Measurements from ENCODE around the gene SLC9A5.
A peak's percentile ranks its signal among the peaks of the same experiment; 100 is the strongest.

The SLC9A5 gene

DNA sequence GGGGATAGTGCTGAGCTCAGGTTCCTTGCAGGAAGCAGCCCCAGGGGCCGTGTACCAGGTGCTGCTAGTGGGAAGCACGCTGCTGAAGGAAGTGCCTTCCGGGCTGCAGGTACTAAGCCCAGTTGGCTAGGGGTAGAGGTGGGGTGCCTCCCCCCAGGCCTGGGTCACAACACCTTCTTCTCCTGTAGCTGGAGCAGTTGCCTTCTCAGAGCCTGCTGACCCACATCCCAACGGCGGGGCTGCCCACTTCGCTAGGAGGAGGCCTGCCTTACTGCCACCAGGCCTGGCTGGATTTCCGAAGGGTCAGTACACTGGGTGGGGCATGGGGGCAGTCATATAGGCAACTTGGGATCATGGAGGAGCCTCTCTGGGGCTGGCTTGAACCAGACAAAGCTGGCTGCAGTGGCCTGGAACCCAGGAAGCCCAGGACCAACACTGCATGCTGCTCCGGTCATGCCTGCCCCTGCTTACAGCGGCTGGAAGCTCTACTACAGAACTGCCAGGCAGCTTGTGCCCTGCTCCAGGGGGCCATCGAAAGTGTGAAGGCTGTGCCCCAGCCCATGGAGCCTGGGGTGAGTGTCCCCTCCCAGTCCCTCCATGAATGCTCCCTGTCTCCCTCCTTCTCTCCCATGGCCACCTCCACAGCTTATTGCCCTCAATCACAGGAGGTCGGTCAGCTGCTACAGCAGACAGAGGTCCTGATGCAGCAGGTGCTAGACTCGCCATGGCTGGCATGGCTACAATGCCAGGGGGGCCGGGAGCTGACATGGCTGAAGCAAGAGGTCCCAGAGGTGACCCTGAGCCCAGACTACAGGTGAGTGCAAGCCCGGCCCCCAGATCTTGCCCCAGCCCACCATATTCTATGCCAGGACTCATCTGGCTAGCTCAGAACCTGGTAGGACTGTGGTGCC lies 33.0 kb downstream of the SLC9A5 start:
- no peak for DNase-seq

GRCh38 chr16:67282447-67282805 lies 33.6 kb downstream of the SLC9A5 start:
- no peak for DNase-seq

DNA sequence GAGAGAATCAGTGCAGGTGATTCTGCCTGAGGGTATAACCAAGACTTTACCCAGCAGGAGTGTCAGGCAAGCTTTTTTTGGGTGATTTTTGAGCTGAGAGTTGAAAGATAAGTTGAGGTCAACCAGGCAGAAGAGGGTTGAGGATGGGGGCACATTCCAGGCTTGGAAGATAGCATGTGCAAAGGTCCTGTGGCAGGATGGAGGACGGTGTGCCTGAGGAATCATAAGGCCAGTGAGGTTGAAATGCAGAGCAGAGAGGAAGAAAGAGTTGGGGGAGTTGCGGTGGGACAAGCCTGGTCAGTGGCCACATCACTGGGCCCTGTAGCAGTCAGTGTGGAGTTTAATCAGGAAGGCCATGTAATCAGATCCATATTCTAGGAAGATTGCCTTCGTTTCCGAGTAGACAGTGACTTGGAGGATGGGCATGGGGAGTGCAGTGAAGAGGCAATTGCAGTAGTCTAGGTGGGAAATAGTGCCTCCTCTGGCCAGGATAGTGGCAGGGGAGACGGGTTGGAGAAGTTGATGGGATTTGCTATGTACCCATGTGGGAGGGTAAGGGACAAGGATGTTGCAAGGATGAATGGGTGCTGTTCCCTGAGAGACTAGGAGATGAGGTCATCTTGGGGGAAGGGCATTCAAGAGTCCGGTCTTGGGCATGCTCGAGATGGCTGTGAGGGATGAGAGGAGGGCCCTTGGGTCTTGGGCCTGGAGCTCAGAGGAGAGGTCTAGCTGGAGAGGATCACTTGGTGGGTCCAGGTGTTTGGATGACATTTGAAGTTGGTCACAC lies 34.5 kb downstream of the SLC9A5 start:
- peak; percentile 46 for DNase-seq

GRCh38 chr16:67283826-67284555 lies 35.2 kb downstream of the SLC9A5 start:
- no peak for DNase-seq

GRCh38 chr16:67284699-67285646 lies 36.2 kb downstream of the SLC9A5 start:
- no peak for DNase-seq

DNA sequence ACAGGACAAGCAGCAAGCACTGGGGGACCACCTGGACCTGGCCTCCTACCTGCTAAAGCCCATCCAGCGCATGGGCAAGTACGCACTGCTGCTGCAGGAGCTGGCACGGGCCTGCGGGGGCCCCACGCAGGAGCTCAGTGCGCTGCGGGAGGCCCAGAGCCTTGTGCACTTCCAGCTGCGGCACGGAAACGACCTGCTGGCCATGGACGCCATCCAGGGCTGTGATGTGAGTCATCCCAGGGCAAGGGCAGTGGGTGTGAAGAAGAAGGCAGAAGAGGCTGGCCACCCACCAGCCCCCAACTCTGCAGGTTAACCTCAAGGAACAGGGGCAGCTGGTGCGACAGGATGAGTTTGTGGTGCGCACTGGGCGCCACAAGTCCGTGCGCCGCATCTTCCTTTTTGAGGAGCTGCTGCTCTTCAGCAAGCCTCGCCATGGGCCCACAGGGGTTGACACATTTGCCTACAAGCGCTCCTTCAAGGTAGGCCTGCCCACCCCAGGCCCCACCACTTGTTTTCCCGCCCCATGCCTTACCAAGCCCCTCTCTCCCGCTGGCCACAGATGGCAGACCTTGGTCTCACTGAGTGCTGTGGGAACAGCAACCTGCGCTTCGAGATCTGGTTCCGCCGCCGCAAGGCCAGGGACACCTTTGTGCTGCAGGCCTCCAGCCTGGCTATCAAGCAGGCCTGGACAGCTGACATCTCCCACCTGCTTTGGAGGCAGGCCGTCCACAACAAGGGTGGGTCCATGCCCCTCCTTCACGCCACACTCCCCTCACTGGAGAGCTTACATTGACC lies 37.9 kb downstream of the SLC9A5 start:
- DNase-seq, result no peak

DNA sequence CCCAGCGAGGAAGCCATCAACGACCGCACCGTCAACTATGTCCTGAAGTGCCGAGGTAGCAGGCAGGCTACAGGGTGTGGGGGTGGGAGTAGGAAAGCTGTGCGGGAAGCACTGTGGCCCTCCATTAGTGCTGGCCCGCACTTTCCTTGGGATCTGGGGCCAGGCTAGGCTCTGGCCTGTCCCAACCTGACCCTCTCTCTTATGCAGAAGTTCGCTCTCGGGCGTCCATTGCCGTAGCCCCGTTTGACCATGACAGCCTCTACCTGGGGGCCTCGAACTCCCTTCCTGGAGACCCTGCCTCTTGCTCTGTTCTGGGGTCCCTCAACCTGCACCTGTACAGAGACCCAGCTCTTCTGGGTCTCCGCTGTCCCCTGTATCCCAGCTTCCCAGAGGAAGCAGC lies 39.2 kb downstream of the SLC9A5 start:
- no peak for DNase-seq

GRCh38 chr16:67291461-67291860 lies 42.7 kb downstream of the SLC9A5 start:
- no peak for DNase-seq

DNA sequence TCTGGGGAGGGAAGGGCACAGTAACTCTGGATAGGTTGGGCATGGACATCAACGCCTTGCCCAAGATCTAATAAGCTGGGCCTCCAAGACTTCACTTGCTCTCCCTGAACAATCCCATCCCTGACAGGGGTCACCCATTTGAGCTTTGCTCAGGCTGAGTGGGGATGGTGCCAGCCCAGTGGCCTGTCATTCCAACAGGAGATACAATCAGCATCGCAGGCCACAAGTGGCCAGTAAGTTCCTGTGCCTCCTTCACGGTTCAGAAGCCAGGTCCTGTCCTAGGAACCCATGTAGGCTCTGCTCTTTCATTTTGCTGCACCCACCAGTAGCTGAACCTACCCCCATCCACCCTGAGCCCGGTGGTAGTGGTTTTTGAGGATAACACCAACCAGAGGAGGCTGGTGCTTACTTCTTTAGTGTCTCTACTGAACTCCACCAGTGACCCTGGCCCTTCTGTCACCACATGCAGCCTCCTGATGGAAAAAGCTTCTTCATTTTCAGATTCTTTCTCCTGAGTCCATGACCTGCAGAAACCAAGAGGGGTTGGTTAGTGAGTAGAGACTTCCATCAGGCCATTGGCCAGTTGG lies 45.5 kb downstream of the SLC9A5 start:
- no peak for DNase-seq

- peak; percentile 59 for DNase-seq
These were observed 46.2 kb downstream of the SLC9A5 start for GRCh38 chr16:67294938-67295361.

GRCh38 chr16:67296420-67296819 lies 47.6 kb downstream of the SLC9A5 start:
- peak; percentile 90 for DNase-seq

DNA sequence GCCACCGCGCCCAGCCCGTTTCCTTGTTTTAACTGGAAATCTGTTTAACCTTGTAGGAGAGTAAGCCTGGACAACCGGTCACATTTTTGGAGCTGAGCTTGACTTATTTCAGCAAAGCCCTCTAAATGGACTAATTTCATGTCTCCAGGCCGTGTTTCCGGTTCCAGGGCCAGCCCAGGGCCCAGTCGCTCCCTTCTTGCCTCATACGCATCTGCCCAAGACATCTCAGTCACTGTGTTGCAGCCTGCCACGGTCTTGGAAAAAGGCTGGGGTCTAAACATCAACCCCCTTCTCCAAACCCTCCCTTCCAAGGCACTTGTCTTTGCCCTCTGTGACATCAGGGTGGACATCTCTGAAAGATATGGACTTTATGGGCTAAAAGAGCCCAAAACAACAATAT lies 49.5 kb downstream of the SLC9A5 start:
- no peak for DNase-seq

GRCh38 chr16:67299269-67299668 lies 50.5 kb downstream of the SLC9A5 start:
- no peak for DNase-seq

- DNase-seq, result peak; percentile 34
These were observed 52.5 kb downstream of the SLC9A5 start for GRCh38 chr16:67301080-67301782.

- no peak for DNase-seq
These were observed 53.3 kb downstream of the SLC9A5 start for GRCh38 chr16:67302076-67302475.

DNA sequence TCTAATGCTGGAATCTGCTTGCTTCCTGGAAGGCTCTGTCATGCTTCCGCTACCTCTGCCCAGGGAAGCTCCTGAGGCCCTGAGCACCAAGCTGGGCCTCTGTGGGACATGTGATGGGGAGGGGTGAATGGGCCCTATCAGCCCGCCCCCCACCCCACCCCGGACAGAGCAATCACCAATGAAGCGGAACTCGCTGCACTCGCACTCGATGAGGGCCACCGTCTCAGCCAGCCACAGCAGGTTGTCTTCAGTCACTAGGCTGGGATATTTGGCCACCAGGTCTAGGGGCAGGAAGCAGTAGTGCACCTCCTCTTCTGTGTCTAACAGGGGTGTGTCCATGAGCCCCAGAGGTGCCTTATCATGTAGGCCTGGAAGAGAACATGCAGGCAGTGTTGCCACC lies 54.2 kb downstream of the SLC9A5 start:
- no peak for DNase-seq

- peak; percentile 67 for DNase-seq
These were observed 55.2 kb downstream of the SLC9A5 start for GRCh38 chr16:67304020-67304419.

GRCh38 chr16:67305216-67306071 lies 56.7 kb downstream of the SLC9A5 start:
- DNase-seq, result no peak

DNA sequence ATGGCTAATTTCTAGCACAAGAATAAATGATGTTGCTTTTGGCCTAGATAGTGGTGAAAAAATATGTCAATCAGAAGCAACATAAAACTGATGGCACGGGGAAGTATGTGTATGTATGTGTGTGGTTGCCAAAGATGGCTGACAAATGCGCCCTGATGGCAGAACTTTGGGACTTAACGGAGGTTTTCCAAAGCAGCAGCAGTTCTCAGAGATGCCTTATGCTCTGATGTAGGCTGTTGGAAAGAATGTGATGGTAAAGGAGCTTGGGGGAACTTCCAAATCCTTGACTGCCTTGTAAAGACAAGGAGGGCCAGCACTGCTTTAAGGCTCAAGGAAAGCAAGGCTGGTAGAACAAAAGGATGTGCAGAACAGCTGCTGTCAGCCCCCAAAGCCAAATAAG lies 61.8 kb downstream of the SLC9A5 start:
- no peak for DNase-seq
